ENCODE results near the gene TFPI. TPM values are rescaled to one million over a fixed set of nuclear protein-coding genes. Genes with fewer than 3 reads are reported as not detected.

Gene TFPI
- total RNA-seq, 1 donor from 2014 or later, result 56.6 TPM

GRCh38 chr2:187481543-187481942 is 72.7 kb downstream of the TFPI start:
- Mint-ChIP-seq H3K36me3 (ENCODE audit: low read depth, unreplicated experiment) (no peaks in the 10 kb centered on the region), H3K4me1 (ENCODE audit: low read depth, unreplicated experiment) (no peaks in the 10 kb centered on the region), H3K27ac (ENCODE audit: unreplicated experiment) (no peak overlapping the region), H3K9me3 (ENCODE audit: unreplicated experiment) (no peaks in the 10 kb centered on the region), H3K27me3 (ENCODE audit: low read depth, unreplicated experiment) (no peaks in the 10 kb centered on the region), H3K4me3 (ENCODE audit: unreplicated experiment) (no peak overlapping the region)
- no peak for TF ChIP-seq EZH2 (IDR thresholded peaks at IDR 0.05; ENCODE audit: insufficient read depth, low read length)
- Histone ChIP-seq H3K27me3 (ENCODE audit: insufficient read depth, low read length) (no peaks in the 10 kb centered on the region), H3K9me3 (ENCODE audit: insufficient read depth, low read depth, low read length) (no peaks in the 10 kb centered on the region), H3K4me3 (ENCODE audit: insufficient read depth, low read depth, low read length) (no peak overlapping the region), H3K4me2 (ENCODE audit: low read length) (no peak overlapping the region), H3K9ac (ENCODE audit: low read length) (no peak overlapping the region), H4K20me1 (ENCODE audit: insufficient read depth, low read length) (no peaks in the 10 kb centered on the region), H3K27ac (ENCODE audit: low read depth, low read length) (no peak overlapping the region), H3K4me1 (ENCODE audit: insufficient read depth, low read length) (no peaks in the 10 kb centered on the region), H2AFZ (ENCODE audit: low read depth, low read length) (no peak overlapping the region), H3K36me3 (ENCODE audit: insufficient read depth, low read length) (peaks cover 17% of the 10 kb centered on the region), H3K79me2 (ENCODE audit: insufficient read depth, low read length) (no peaks in the 10 kb centered on the region)
- no peak for FAIRE-seq
- no peak for DNase-seq (ENCODE audit: low read depth)

- DNase-seq (ENCODE audit: low read depth), result no peak
- H4K20me1 ChIP-seq (ENCODE audit: insufficient read depth, low read length), result no peaks in the 10 kb centered on the region
- Mint-ChIP-seq H3K27ac (ENCODE audit: unreplicated experiment) (no peak overlapping the region), H3K27me3 (ENCODE audit: low read depth, unreplicated experiment) (no peaks in the 10 kb centered on the region), H3K9me3 (ENCODE audit: unreplicated experiment) (no peaks in the 10 kb centered on the region), H3K36me3 (ENCODE audit: low read depth, unreplicated experiment) (no peaks in the 10 kb centered on the region), H3K4me1 (ENCODE audit: low read depth, unreplicated experiment) (peaks cover 3% of the 10 kb centered on the region), H3K4me3 (ENCODE audit: unreplicated experiment) (no peak overlapping the region)
- FAIRE-seq, result no peak
- no peak overlapping the region for H3K27ac ChIP-seq (ENCODE audit: low read depth, low read length)
- H3K4me1 ChIP-seq (ENCODE audit: insufficient read depth, low read length), result no peaks in the 10 kb centered on the region
- H3K4me3 ChIP-seq (ENCODE audit: insufficient read depth, low read depth, low read length), result no peak overlapping the region
- H3K36me3 ChIP-seq (ENCODE audit: insufficient read depth, low read length), result peaks cover 20% of the 10 kb centered on the region
- H3K79me2 ChIP-seq (ENCODE audit: insufficient read depth, low read length), result no peaks in the 10 kb centered on the region
- H3K4me2 ChIP-seq (ENCODE audit: low read length), result no peak overlapping the region
- no peak overlapping the region for H2AFZ ChIP-seq (ENCODE audit: low read depth, low read length)
- no peaks in the 10 kb centered on the region for H3K9me3 ChIP-seq (ENCODE audit: insufficient read depth, low read depth, low read length)
- H3K9ac ChIP-seq (ENCODE audit: low read length), result no peak overlapping the region
- H3K27me3 ChIP-seq (ENCODE audit: insufficient read depth, low read length), result no peaks in the 10 kb centered on the region
- TF ChIP-seq EZH2 (IDR thresholded peaks at IDR 0.05; ENCODE audit: insufficient read depth, low read length), result no peak
- no peak for TF ChIP-seq CTCF (IDR thresholded peaks at IDR 0.05; ENCODE audit: insufficient read depth, low read depth, low read length)
These were observed 75.5 kb downstream of the TFPI start for GRCh38 chr2:187478719-187479118.

GRCh38 chr2:187477051-187477450 is 77.2 kb downstream of the TFPI start:
- no peaks in the 10 kb centered on the region for H3K9me3 ChIP-seq (ENCODE audit: insufficient read depth, low read depth, low read length)
- H3K27ac Mint-ChIP-seq (ENCODE audit: unreplicated experiment), result no peak overlapping the region
- FAIRE-seq, result no peak

More at GRCh38 chr2:187477051-187477450, 77.2 kb downstream of the TFPI start:
- Mint-ChIP-seq H3K4me3 (ENCODE audit: unreplicated experiment) (no peak overlapping the region), H3K9me3 (ENCODE audit: unreplicated experiment) (no peaks in the 10 kb centered on the region), H3K36me3 (ENCODE audit: low read depth, unreplicated experiment) (no peaks in the 10 kb centered on the region), H3K4me1 (ENCODE audit: low read depth, unreplicated experiment) (peaks cover 3% of the 10 kb centered on the region), H3K27me3 (ENCODE audit: low read depth, unreplicated experiment) (no peaks in the 10 kb centered on the region)
- Histone ChIP-seq H4K20me1 (ENCODE audit: insufficient read depth, low read length) (no peaks in the 10 kb centered on the region), H3K79me2 (ENCODE audit: insufficient read depth, low read length) (no peaks in the 10 kb centered on the region), H3K4me1 (ENCODE audit: insufficient read depth, low read length) (no peaks in the 10 kb centered on the region), H3K27ac (ENCODE audit: low read depth, low read length) (no peak overlapping the region), H3K4me3 (ENCODE audit: insufficient read depth, low read depth, low read length) (no peak overlapping the region), H3K4me2 (ENCODE audit: low read length) (no peak overlapping the region), H2AFZ (ENCODE audit: low read depth, low read length) (no peak overlapping the region), H3K27me3 (ENCODE audit: insufficient read depth, low read length) (no peaks in the 10 kb centered on the region), H3K36me3 (ENCODE audit: insufficient read depth, low read length) (peaks cover 17% of the 10 kb centered on the region), H3K9ac (ENCODE audit: low read length) (no peak overlapping the region)
- TF ChIP-seq EZH2 (IDR thresholded peaks at IDR 0.05; ENCODE audit: insufficient read depth, low read length) (no peak), CTCF (IDR thresholded peaks at IDR 0.05; ENCODE audit: insufficient read depth, low read depth, low read length) (no peak)
- no peak for DNase-seq (ENCODE audit: low read depth)
